K562 (cell line): ENCODE measurements around the gene LIX1. TPM values are rescaled to one million over a fixed set of nuclear protein-coding genes. Genes with fewer than 3 reads are reported as not detected.

Source experiments
- ATAC-seq: fragments of 200-7000 bp; cut with Tn5 transposase; 3 replicates; pipeline ENCODE4 v1.9.1; 2020; ENCODE audit warnings: moderate library complexity
- BruUV-seq: library from RNA; stranded (reverse); fragments of 400-500 nt; replicated peaks from 2 replicates; lab custom pipeline; 2021; lab: Mats Ljungman, UMichigan
- CTCF ChIA-PET: fragments of 300-600 bp; formaldehyde crosslinking; extraction: SDS; loops from one replicate; lab custom pipeline; 2021; ENCODE audit warnings: low intra/inter-chr PET ratio; lab: Yijun Ruan, JAX
- POLR2A ChIA-PET: fragments of 300-600, 350-650 bp; sonication (Branson Sonifier 250); formaldehyde crosslinking; extraction: SDS; loops from one replicate; lab custom pipeline; 2021; ENCODE audit warnings: antibody characterized with exemption, inconsistent platforms; lab: Yijun Ruan, JAX
- DNase-seq, 4 experiments: peaks; one replicate each; pipeline versions ENCODE4 v3.0.0 to v3.0.0-alpha.2; 2011 to 2018; ENCODE audit warnings: low spot score in 3 of 4, mixed read lengths in 3 of 4; ENCODE audit errors: extremely low read depth in 1 of 4
- FAIRE-seq: peaks from 2 replicates; lab custom pipeline; 2011; peaks lifted over from hg19 to GRCh38; lab: Jason Lieb, UNC
- H2AFZ ChIP-seq: 2 replicates; pipeline ENCODE4 v1.6.0; 2011; ENCODE audit warnings: low read depth, low read length, control low read depth, inconsistent platforms
- H3K27ac ChIP-seq: fragments of 200-600 bp; 3 replicates; pipeline ENCODE4 v1.8.0; 2011; ENCODE audit warnings: low read depth, mild to moderate bottlenecking, control low read depth, inconsistent platforms, low read length, moderate library complexity, mixed read lengths; ENCODE audit errors: extremely low read depth
- H3K27me3 ChIP-seq, 2 experiments: fragments of 300-600 bp in 1 of 2; 2 replicates in 1 of 2; 3 replicates in 1 of 2; pipeline versions ENCODE4 v1.6.0 to v1.8.0; 2011; ENCODE audit warnings: inconsistent platforms in 2 of 2, low read length in 2 of 2, mild to moderate bottlenecking in 1 of 2, mixed read lengths in 1 of 2, moderate library complexity in 1 of 2; ENCODE audit not compliant: control insufficient read depth in 2 of 2, insufficient read depth in 2 of 2
- H3K36me3 ChIP-seq: fragments of 300-600 bp; 3 replicates; pipeline ENCODE4 v1.8.0; 2011; ENCODE audit warnings: mild to moderate bottlenecking, low read length, inconsistent platforms; ENCODE audit not compliant: control insufficient read depth, insufficient read depth
- H3K4me1 ChIP-seq, 2 experiments: fragments of 200-600 bp in 1 of 2; replicated peaks in 1 of 2; 2 replicates in 1 of 2; 3 replicates in 1 of 2; pipeline versions ENCODE4 v1.5.1 to v1.8.0; 2011; ENCODE audit warnings: inconsistent platforms in 2 of 2, low read length in 2 of 2, mild to moderate bottlenecking in 1 of 2, mixed read lengths in 1 of 2, moderate library complexity in 1 of 2; ENCODE audit not compliant: control insufficient read depth in 2 of 2, insufficient read depth in 2 of 2
- H3K4me2 ChIP-seq: 2 replicates; pipeline ENCODE4 v1.6.1; 2011; ENCODE audit warnings: low read length, control low read depth, inconsistent platforms, mixed read lengths; ENCODE audit not compliant: insufficient read depth
- H3K4me3 ChIP-seq: fragments of 200-600 bp; sonication (generic), shearing (Covaris generic); 2 replicates; pipeline ENCODE4 v1.5.1; 2016; ENCODE audit warnings: control low read depth, inconsistent platforms
- H3K79me2 ChIP-seq: fragments of 200-600 bp; 3 replicates; pipeline ENCODE4 v1.8.0; 2011; ENCODE audit warnings: low read length, inconsistent platforms; ENCODE audit not compliant: control insufficient read depth, insufficient read depth
- H3K9ac ChIP-seq, 2 experiments: 2 replicates each; pipeline versions ENCODE4 v1.6.0 to v1.6.1; 2011; ENCODE audit warnings: low read depth in 2 of 2, low read length in 2 of 2, control low read depth in 1 of 2, inconsistent platforms in 1 of 2, mild to moderate bottlenecking in 1 of 2, mixed read lengths in 1 of 2; ENCODE audit not compliant: insufficient read depth in 1 of 2
- H3K9me1 ChIP-seq: one replicate; pipeline ENCODE4 v1.6.0; 2011; ENCODE audit warnings: inconsistent platforms, mild to moderate bottlenecking, low read length, moderate library complexity; ENCODE audit not compliant: control insufficient read depth, insufficient read depth
- H3K9me3 ChIP-seq: replicated peaks from 2 replicates; pipeline ENCODE4 v1.5.1; 2011; ENCODE audit warnings: low read depth, low read length, inconsistent platforms; ENCODE audit not compliant: control insufficient read depth, insufficient read depth
- H4K20me1 ChIP-seq: replicated peaks from 2 replicates; pipeline ENCODE4 v1.6.1; 2011; ENCODE audit warnings: low read length, inconsistent platforms, mixed read lengths; ENCODE audit not compliant: control insufficient read depth, insufficient read depth
- MBD2 ChIP-seq: sonication (generic); IDR thresholded peaks from 2 replicates; pipeline ENCODE4 v1.6.1; 2016; ENCODE audit warnings: low read depth, borderline replicate concordance
- NFXL1 ChIP-seq: fragments of 450-650 bp; formaldehyde crosslinking; IDR thresholded peaks from 2 replicates; pipeline ENCODE4 v1.4.0; 2021; ENCODE audit warnings: mild to moderate bottlenecking
- RBM25 ChIP-seq: fragments of 200-400 bp; formaldehyde crosslinking; IDR thresholded peaks from 2 replicates; pipeline ENCODE4 v1.6.1; 2018; ENCODE audit warnings: low read length, low read depth, moderate library complexity; ENCODE audit not compliant: severe bottlenecking
- SRSF9 ChIP-seq: fragments of 200-400 bp; formaldehyde crosslinking; IDR thresholded peaks from 2 replicates; pipeline ENCODE4 v1.6.1; 2017; ENCODE audit warnings: low read depth, low read length, borderline replicate concordance
- TAF1 ChIP-seq: IDR thresholded peaks from 2 replicates; pipeline ENCODE4 v1.6.1; 2011; ENCODE audit warnings: mild to moderate bottlenecking, low read length, moderate library complexity; ENCODE audit not compliant: insufficient read depth, control insufficient read depth, severe bottlenecking; ENCODE audit errors: extremely low read depth
- ZFP36 ChIP-seq: fragments of 150-350 bp; IDR thresholded peaks from 2 replicates; pipeline ENCODE4 v1.6.1; 2018; ENCODE audit warnings: low read length, low read depth; ENCODE audit not compliant: partially characterized antibody
- WGBS: fragments of 100-300 bp; shearing (Covaris generic); methylation state at CpG from one replicate; pipeline ENCODE4 v1.1.6; 2016; ENCODE audit warnings: low coverage, mixed read lengths; ENCODE audit not compliant: insufficient coverage; ENCODE audit errors: missing lambda C conversion rate; 5-methylcytosine and 5-hydroxymethylcytosine counted together
- in situ Hi-C: fragments of 300-500 bp; cut with MboI; formaldehyde crosslinking; loops from 4 replicates; pipeline ENCODE4 v1.15.0; 2018; ENCODE audit warnings: inconsistent platforms, mixed read lengths
- intact Hi-C: fragments of 100-400 bp; cut with micrococcal nuclease; formaldehyde crosslinking; loops from 2 replicates; pipeline ENCODE4 v1.14.2; 2022
- polyA plus RNA-seq, 8 experiments: library from polyadenylated mRNA; depleted of rRNA in 4 of 8; stranded (reverse) in 5 of 8; unstranded in 3 of 8; fragments of >200 nt; fragmentation: Nextera tagmentation in 2 of 8; fragmentation: Illumina TruSeq in 1 of 8; extraction: Ambion mirVana in 2 of 8; extraction: Trizol in 1 of 8; gene quantifications; 2 replicates each; pipeline versions ENCODE4 v1.2.1 to v1.2.3, GENCODE V29; 2011 to 2014; ENCODE audit warnings: inconsistent platforms in 1 of 8, missing spikeins in 1 of 8
- total RNA-seq, 7 experiments: library from RNA; depleted of rRNA in 6 of 7; stranded (reverse); fragments of >200 nt in 6 of 7; fragmentation: Illumina TruSeq in 2 of 7; extraction: Trizol in 2 of 7; gene quantifications; 2 replicates each; pipeline versions ENCODE4 v1.2.1 to v1.2.3, GENCODE V29; 2011 to 2021; ENCODE audit warnings: low replicate concordance in 1 of 7

The LIX1 gene
- total and polyA plus RNA-seq, 9 of the 15 experiments (the other 6 are each of a cell fraction or from before 2014, with no cell fraction given): 0.01 to 0.18 TPM; not detected in 7

DNA sequence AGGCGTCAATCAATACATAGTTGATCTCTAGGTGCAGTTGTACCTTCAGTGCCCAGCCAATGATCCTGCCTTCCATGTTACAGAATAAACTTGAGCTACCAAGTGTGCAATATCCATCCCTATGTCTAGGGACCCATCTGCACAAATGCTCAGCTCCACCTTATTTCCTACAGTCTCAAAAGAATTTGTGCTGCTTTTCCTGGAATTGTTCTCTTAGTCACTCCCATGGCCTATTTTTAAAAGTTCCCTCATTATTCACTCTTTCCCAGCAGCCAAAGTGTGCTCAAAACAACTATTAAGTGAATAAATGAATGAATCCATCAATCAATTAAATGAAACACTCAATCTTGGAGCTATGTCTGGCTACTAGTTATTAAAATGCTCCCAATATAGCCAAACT, 14.7 kb downstream of the LIX1 start:
- Histone ChIP-seq H2AFZ (no peak overlapping the region), H3K27ac (no peak overlapping the region), H3K4me1 (peaks cover 0 to 12% of the 10 kb centered on the region in 2 experiments; a peak in 2 of 5 replicates), H3K9ac (no peak overlapping the region), H3K9me3 (no peaks in the 10 kb centered on the region), H3K4me3 (no peak overlapping the region), H3K4me2 (no peak overlapping the region), H3K79me2 (no peaks in the 10 kb centered on the region), H3K9me1 (no peaks in the 10 kb centered on the region), H3K27me3 (no peaks in the 10 kb centered on the region), H4K20me1 (no peaks in the 10 kb centered on the region), H3K36me3 (no peaks in the 10 kb centered on the region)
- ATAC-seq (no peak), FAIRE-seq (no peak), DNase-seq (no peak)
- WGBS: 86% methylated on average over 1 of the region's 1 CpG
- TF ChIP-seq SRSF9: no peak
- TF ChIP-seq RBM25: no peak
- no peak for TF ChIP-seq NFXL1 (CRISPR knock-in tag)
- no peak for TF ChIP-seq TAF1
- no peak for TF ChIP-seq ZFP36
- no peak for TF ChIP-seq MBD2
- intact Hi-C loops: no loop called here
- ChIA-PET POLR2A (interaction anchor here (1.5 to 2.1 kb wide), 2 partner anchors 9 to 12 kb away, joined by 4 to 9 read pairs; no protein-coding TSS in a partner anchor), CTCF (no interaction called here)
- BruUV-seq: no TSS peak
- in situ Hi-C loops: no loop called here
